Common myeloid progenitor, CD34-positive (primary cell): ENCODE results near the gene CPD.

Experiments used
- CTCF ChIA-PET: fragments of 350-600 bp; sonication (Branson Sonifier 250); formaldehyde crosslinking; loops from one replicate; lab custom pipeline; 2021; ENCODE audit warnings: antibody characterized with exemption; lab: Charles Lee
- POLR2A ChIA-PET: fragments of 350-600 bp; sonication (Branson Sonifier 250); formaldehyde crosslinking; loops from one replicate; lab custom pipeline; 2021; ENCODE audit warnings: antibody characterized with exemption; lab: Charles Lee
- DNase-seq, 3 donors: peaks; one replicate each; pipeline versions ENCODE4 v3.0.0 to v3.0.0-alpha.2; 2013
- H3K27ac ChIP-seq, 2 experiments: 1 replicate in 1 of 2; 2 replicates in 1 of 2; pipeline ENCODE4 v1.7.0; 2013; ENCODE audit warnings: inconsistent platforms in 2 of 2, low read length in 2 of 2, mild to moderate bottlenecking in 2 of 2, low read depth in 1 of 2, moderate library complexity in 1 of 2; ENCODE audit not compliant: severe bottlenecking in 2 of 2, insufficient read depth in 1 of 2, poor library complexity in 1 of 2
- H3K27me3 ChIP-seq, 5 experiments: replicated peaks in 2 of 5; 1 replicate in 3 of 5; 2 replicates in 2 of 5; pipeline versions ENCODE4 v1.6.1 to v1.7.0; 2013; ENCODE audit warnings: low read length in 4 of 5, mild to moderate bottlenecking in 2 of 5, moderate library complexity in 2 of 5, inconsistent platforms in 1 of 5; ENCODE audit not compliant: insufficient read depth in 5 of 5, control insufficient read depth in 4 of 5
- H3K36me3 ChIP-seq, 4 experiments: 1 replicate in 2 of 4; 2 replicates in 2 of 4; pipeline versions ENCODE4 v1.6.1 to v1.7.0; 2013; ENCODE audit warnings: low read length in 3 of 4, control low read depth in 1 of 4, mild to moderate bottlenecking in 1 of 4; ENCODE audit not compliant: control insufficient read depth in 4 of 4, insufficient read depth in 4 of 4
- H3K4me1 ChIP-seq, 4 experiments: 1 replicate in 3 of 4; 2 replicates in 1 of 4; pipeline versions ENCODE4 v1.6.1 to v1.7.1; 2013; ENCODE audit warnings: low read length in 3 of 4, mild to moderate bottlenecking in 3 of 4, control low read depth in 1 of 4, inconsistent platforms in 1 of 4, moderate library complexity in 1 of 4; ENCODE audit not compliant: control insufficient read depth in 4 of 4, insufficient read depth in 4 of 4; ENCODE audit errors: control extremely low read depth in 1 of 4
- H3K4me3 ChIP-seq, 7 experiments: 1 replicate in 4 of 7; 2 replicates in 3 of 7; pipeline versions ENCODE4 v1.5.1 to v1.7.0; 2013; ENCODE audit warnings: mild to moderate bottlenecking in 7 of 7, low read length in 6 of 7, moderate library complexity in 6 of 7, inconsistent platforms in 2 of 7, low read depth in 2 of 7, control low read depth in 1 of 7; ENCODE audit not compliant: insufficient read depth in 4 of 7, control insufficient read depth in 1 of 7; ENCODE audit errors: extremely low read depth in 1 of 7
- H3K9me3 ChIP-seq, 5 experiments: 1 replicate in 4 of 5; 2 replicates in 1 of 5; pipeline versions ENCODE4 v1.6.1 to v1.7.1; 2013; ENCODE audit warnings: low read length in 4 of 5, mild to moderate bottlenecking in 2 of 5, inconsistent platforms in 1 of 5, low read depth in 1 of 5, moderate library complexity in 1 of 5; ENCODE audit not compliant: control insufficient read depth in 4 of 5, insufficient read depth in 2 of 5; ENCODE audit errors: control extremely low read depth in 1 of 5
- WGBS: methylation state at CpG from one replicate; pipeline ENCODE4 v1.1.5; 2013; ENCODE audit not compliant: insufficient coverage; 5-methylcytosine and 5-hydroxymethylcytosine counted together

The CPD gene

DNA sequence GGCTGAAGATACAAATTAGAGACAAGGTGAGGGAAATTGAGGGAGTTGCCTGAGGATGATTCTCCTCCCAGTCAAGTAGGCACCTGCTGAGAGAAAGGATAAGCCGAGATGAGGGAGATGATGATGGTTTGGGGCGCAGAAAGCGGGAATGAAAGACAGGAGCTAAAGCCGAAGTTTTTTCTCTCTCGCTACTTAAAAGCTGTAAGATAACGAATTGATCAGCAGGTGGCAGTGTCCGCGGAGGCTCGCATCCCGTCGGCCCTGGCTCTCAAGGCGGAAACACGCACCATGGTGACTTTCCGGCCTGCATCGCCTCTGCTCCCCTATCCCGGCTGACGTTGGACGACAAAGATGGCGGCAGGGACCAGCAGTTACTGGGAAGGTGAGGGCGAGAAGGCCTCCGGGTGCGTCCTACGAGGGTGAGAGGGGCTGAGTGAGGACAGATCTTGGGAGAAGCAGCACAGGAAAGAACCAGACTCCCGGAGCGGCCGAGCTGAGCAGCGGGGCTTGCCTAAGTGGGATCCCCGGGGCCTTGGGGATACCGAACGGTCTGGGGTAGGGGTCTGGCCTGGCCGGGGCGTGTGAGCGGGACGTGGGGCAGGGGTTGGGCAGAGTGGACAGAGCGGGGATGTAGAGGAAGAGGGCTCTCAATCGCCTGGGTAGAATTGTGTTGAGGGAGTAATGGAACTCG, 98.5 kb downstream of the CPD start, which contains the start of gene GOSR1:
Gene GOSR1 (plus strand): TSS at position 326 of the 691 bp plus-strand sequence. CDS start 26 bp downstream, at position 352.
- 0% methylated on average over 37 of the region's 37 CpGs for WGBS
- ChIA-PET POLR2A (interaction anchor here (0.5 kb wide), 1 partner anchor 186 kb away, joined by 3 read pairs; no protein-coding TSS in a partner anchor), CTCF (interaction anchor here (0.8 to 2.4 kb wide), 11 partner anchors 10 to 351 kb away, joined by 3 to 7 read pairs (median 3); no protein-coding TSS in a partner anchor)
- Histone ChIP-seq H3K4me3 (peak within 1 kb of the TSS; percentile 95 to 99 (median 99)), H3K9me3 (no peaks in the 10 kb centered on the region), H3K27ac (peak within 1 kb of the TSS; percentile 100), H3K4me1 (peaks cover 4 to 19% (median 10%) of the 10 kb centered on the region in 4 experiments), H3K36me3 (peaks cover 8 to 19% (median 13%) of the 10 kb centered on the region in 4 experiments), H3K27me3 (peaks cover 0 to 9% (median 0%) of the 10 kb centered on the region in 5 experiments)
- peak; percentile 94 to 95 (median 95) for DNase-seq

DNA sequence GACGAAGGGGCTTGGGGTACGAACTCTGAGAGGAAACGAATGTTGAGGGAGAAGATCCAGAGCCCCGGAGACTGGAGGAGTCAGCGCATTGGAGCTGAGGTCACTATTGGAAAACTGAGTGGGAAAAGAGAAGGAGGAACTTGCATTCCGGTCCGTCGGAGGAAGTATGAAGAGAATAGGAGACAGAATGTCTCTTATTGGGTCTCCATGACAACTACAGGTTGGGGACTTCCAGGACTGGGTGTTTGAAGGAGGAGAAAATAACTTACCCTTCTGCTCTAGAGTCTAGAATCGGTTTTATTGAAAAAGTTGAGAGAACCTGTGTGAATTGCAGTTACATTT, 99.0 kb downstream of the CPD start:
- peaks cover 10 to 24% (median 16%) of the 10 kb centered on the region in 4 experiments for H3K36me3 ChIP-seq
- ChIA-PET CTCF (interaction anchor here (0.8 to 2.4 kb wide), 6 partner anchors 10 to 238 kb away, joined by 3 to 7 read pairs (median 4); no protein-coding TSS in a partner anchor), POLR2A (interaction anchor here (0.5 to 0.6 kb wide), 2 partner anchors 187 to 352 kb away, joined by 3 read pairs; no protein-coding TSS in a partner anchor)
- DNase-seq = peak; percentile 19 to 59 (median 58)
- peaks cover 4 to 19% (median 10%) of the 10 kb centered on the region in 4 experiments for H3K4me1 ChIP-seq
- WGBS = 0% methylated on average over 8 of the region's 9 CpGs
- H3K9me3 ChIP-seq = no peaks in the 10 kb centered on the region
- peak overlapping the region; percentile 95 to 99 (median 99) for H3K4me3 ChIP-seq
- peak overlapping the region; percentile 100 for H3K27ac ChIP-seq
- H3K27me3 ChIP-seq = peaks cover 0 to 4% (median 0%) of the 10 kb centered on the region in 5 experiments

DNA sequence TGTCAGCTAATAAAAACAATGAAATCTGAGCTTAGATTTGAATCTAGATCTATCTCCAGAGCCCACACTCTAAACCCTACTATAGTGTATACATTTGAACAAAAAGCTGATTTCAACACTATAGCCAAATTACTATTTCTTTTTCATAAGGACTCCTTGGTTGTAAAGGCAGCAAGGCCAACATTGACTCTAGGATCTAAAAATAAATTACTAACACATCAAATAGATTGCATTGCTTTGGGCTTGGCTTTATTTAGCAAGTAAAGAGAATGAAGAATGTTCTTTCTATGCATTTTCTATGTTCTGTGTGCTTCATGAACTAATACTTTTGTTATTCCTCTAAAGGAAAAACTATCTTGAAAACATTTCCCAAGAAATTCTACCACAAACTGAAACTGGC, 103.8 kb downstream of the CPD start:
- Histone ChIP-seq H3K27ac (no peak overlapping the region), H3K4me3 (no peak overlapping the region), H3K4me1 (peaks cover 0 to 12% (median 2%) of the 10 kb centered on the region in 4 experiments), H3K27me3 (no peaks in the 10 kb centered on the region), H3K36me3 (peaks cover 12 to 61% (median 40%) of the 10 kb centered on the region in 4 experiments), H3K9me3 (no peaks in the 10 kb centered on the region)
- ChIA-PET CTCF (interaction anchor here (1.2 to 1.8 kb wide), 2 partner anchors 8 to 10 kb away, joined by 3 to 4 read pairs; no protein-coding TSS in a partner anchor), POLR2A (no interaction called here)
- DNase-seq = no peak

DNA sequence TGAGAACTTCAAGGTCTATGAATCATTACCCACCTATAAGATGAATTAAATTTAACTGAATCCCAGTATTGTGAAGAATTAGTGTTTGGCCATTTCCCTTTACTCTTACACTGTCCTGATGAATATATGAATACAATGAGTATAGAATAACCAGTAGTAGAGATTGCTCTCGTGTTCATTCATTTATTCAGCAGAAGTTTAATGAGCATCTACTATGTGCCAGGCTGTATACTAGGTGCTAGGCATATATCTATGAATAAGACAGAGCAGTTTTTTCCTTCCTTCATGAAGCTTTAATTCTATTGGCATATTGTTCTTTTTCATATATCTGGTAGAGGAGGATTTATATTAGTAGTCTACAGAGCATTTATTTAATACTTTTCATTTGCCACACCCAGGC, 104.4 kb downstream of the CPD start:
- H3K36me3 ChIP-seq = peaks cover 12 to 64% (median 40%) of the 10 kb centered on the region in 4 experiments
- WGBS = no CpG with 5 or more reads among the region's 1 CpG
- POLR2A ChIA-PET = no interaction called here

DNA sequence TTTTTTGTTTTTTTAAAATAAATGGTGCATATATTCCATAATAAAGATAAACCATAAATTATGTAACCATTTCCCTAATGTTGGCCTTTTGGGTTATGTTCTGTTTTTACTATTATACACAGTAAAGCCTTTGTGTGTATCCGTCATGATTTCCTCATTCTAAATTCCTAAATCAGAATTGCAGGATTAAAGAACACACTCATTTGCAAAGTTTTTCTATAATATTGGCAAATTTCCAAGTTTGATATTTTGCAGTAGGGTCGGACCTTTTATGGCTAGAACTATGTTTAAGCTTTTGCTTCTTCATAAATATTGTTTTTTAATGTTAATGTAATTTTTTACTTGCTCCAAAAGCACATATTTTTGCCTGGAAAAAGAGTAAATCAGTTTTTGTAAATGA, 115.1 kb downstream of the CPD start:
- Histone ChIP-seq H3K4me3 (no peak overlapping the region), H3K27me3 (no peaks in the 10 kb centered on the region), H3K4me1 (no peaks in the 10 kb centered on the region), H3K36me3 (peaks cover 21 to 84% (median 50%) of the 10 kb centered on the region in 4 experiments), H3K27ac (no peak overlapping the region), H3K9me3 (no peaks in the 10 kb centered on the region)
- no CpG with 5 or more reads among the region's 2 CpGs for WGBS
- ChIA-PET CTCF (no interaction called here), POLR2A (no interaction called here)
- no peak for DNase-seq

More for the DNA sequence above, 104.4 kb downstream of the CPD start:
- peaks cover 0 to 8% (median 2%) of the 10 kb centered on the region in 4 experiments for H3K4me1 ChIP-seq
- H3K4me3 ChIP-seq = no peak overlapping the region
- H3K27ac ChIP-seq = no peak overlapping the region
- H3K9me3 ChIP-seq = no peaks in the 10 kb centered on the region
- no peaks in the 10 kb centered on the region for H3K27me3 ChIP-seq
- CTCF ChIA-PET = interaction anchor here (1.2 kb wide), 1 partner anchor 8 kb away, joined by 3 read pairs; no protein-coding TSS in a partner anchor
- DNase-seq = no peak

DNA sequence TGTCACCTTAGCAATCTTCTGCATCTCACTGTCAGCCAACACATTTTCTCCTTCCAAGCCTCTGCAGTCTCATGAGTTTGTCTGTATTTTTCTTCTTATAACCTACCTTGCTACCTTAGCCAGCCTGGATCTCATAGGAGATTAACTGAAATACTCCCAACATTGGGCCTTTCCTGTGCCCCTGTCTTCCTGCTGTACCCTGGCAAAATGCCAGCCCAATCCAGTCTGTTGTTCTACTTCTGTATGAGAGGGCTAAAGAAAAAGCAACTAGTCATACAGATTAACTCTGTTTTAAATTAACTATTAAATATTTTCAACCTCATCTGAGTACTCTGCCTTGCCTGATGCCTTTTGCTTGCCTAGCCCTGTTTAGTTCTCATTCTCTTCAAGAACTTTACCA, 116.9 kb downstream of the CPD start:
- POLR2A ChIA-PET = no interaction called here
- peak in 1 of 3 donors; percentile 9 for DNase-seq
- H3K27ac ChIP-seq = no peak overlapping the region
- CTCF ChIA-PET = no interaction called here
- H3K27me3 ChIP-seq = no peaks in the 10 kb centered on the region
- H3K4me3 ChIP-seq = no peak overlapping the region
- H3K9me3 ChIP-seq = no peaks in the 10 kb centered on the region
- H3K36me3 ChIP-seq = peaks cover 21 to 77% (median 43%) of the 10 kb centered on the region in 4 experiments
- no peaks in the 10 kb centered on the region for H3K4me1 ChIP-seq

DNA sequence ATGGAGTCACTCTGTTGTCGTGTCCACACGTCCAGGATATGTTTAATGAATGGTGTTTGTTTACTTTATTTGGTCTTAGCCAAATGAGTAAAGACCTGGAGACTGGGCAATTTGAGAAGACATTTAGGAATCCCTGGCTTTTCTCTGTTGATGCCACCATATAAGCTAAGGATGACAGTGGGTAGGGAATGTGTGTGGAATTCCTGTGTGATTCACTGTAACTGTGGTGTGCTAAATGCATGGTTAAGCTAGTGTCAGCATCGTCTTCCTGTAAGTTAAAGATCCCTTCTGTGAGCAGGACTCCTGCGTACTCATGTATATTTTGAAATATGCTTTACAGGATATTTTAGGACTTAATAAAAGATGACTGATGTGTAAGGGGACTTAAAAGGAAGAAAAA, 124.8 kb downstream of the CPD start:
- Histone ChIP-seq H3K27ac (no peak overlapping the region), H3K36me3 (peaks cover 7 to 62% (median 25%) of the 10 kb centered on the region in 4 experiments), H3K27me3 (no peaks in the 10 kb centered on the region), H3K4me1 (no peaks in the 10 kb centered on the region), H3K9me3 (no peaks in the 10 kb centered on the region), H3K4me3 (no peak overlapping the region)
- DNase-seq = no peak
- ChIA-PET POLR2A (no interaction called here), CTCF (interaction anchor here (1.4 kb wide), 1 partner anchor 31 kb away, joined by 4 read pairs; no protein-coding TSS in a partner anchor)
- 100% methylated on average over 4 of the region's 4 CpGs for WGBS
